ENCODE results near the gene TP53I11. TPM values are rescaled to one million over a fixed set of nuclear protein-coding genes. Genes with fewer than 3 reads are reported as not detected.

Gene TP53I11
- total and polyA plus RNA-seq, 2 donors (not counting 3 experiments of a cell fraction or from before 2014, with no cell fraction given): 31.5 to 79.4 TPM

DNA sequence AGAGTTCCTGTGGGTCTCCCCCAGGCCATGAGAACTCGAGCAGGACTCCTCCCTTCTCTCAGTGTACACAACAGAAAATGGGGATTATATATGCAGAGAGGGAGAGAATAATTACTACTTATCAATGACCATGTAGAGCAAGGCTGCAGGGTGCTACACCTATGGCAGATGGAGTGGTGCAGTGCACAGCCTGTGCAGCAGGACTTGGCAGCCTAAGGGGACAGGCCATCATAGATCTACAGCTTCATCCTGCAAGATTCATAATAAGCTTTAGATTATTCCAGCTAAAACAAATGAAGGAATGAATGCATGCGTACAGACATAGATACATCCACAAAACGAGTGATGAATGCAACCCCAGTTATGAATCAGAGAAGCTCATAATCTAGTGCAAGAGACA lies 8.4 kb upstream of the TP53I11 start:
- ChIA-PET CTCF (interaction anchor here (0.9 to 2.1 kb wide), 6 partner anchors 11 to 152 kb away, joined by 3 to 7 read pairs (median 4); no protein-coding TSS in a partner anchor), POLR2A (no interaction called here)
- Histone ChIP-seq H3K4me3 (replicated peaks in 1 of 3; ENCODE audit: insufficient read depth in 1 of 3, low read depth in 1 of 3, low read length in 3 of 3) (no peak overlapping the region), H3K4me2 (ENCODE audit: insufficient read depth, low read length) (no peak overlapping the region), H3K4me1 (ENCODE audit: control insufficient read depth, extremely low read depth, insufficient read depth, low read length) (peaks cover 16% of the 10 kb centered on the region), H3K9me1 (replicated peaks; ENCODE audit: control insufficient read depth, extremely low read depth, insufficient read depth, low read length) (no peaks in the 10 kb centered on the region), H3K79me2 (ENCODE audit: control insufficient read depth, insufficient read depth, low read length) (no peaks in the 10 kb centered on the region), H4K20me1 (replicated peaks; ENCODE audit: control insufficient read depth, extremely low read depth, insufficient read depth, low read length) (no peaks in the 10 kb centered on the region), H3K9ac (replicated peaks; ENCODE audit: extremely low read depth, insufficient read depth, low read length) (no peak overlapping the region), H2AFZ (ENCODE audit: low read depth, low read length) (no peak overlapping the region), H3K27ac (ENCODE audit: insufficient read depth, low read depth, low read length) (no peak overlapping the region), H3K36me3 (ENCODE audit: control insufficient read depth in 2 of 2, extremely low read depth in 1 of 2, insufficient read depth in 2 of 2, low read length in 2 of 2) (no peaks in the 10 kb centered on the region), H3K27me3 (ENCODE audit: control insufficient read depth in 2 of 2, insufficient read depth in 2 of 2, low read length in 2 of 2) (no peaks in the 10 kb centered on the region), H3K9me3 (replicated peaks; ENCODE audit: control insufficient read depth, insufficient read depth, low read length) (no peaks in the 10 kb centered on the region)
- FAIRE-seq: no peak
- intact Hi-C loops (cut with micrococcal nuclease) (loop anchor here (10.0 kb wide), 1 partner anchor 706 kb away; the partner anchor contains the start of gene CHST1), dilution Hi-C loops (cut with MboI; ENCODE audit: extremely low pct_ligation_motif_present, low sequenced_read_pairs) (no loop called here)
- no TSS peak for BruUV-seq (replicated peaks)
- no peak for DNase-seq (ENCODE audit: low read depth, low spot score)
- TF ChIP-seq MAX (IDR thresholded peaks at IDR 0.05; ENCODE audit: insufficient read depth, insufficient read length) (no peak), FOS (IDR thresholded peaks at IDR 0.05; ENCODE audit: borderline replicate concordance, insufficient read depth, low read length) (no peak), MYC (IDR thresholded peaks at IDR 0.05; ENCODE audit: low read depth, low read length) (no peak), POLR2AphosphoS5 (IDR thresholded peaks at IDR 0.05; ENCODE audit: insufficient read depth, low read depth, low read length) (no peak), EZH2 (IDR thresholded peaks at IDR 0.05; ENCODE audit: borderline replicate concordance, low read depth, low read length, severe bottlenecking) (no peak), POLR2A (IDR thresholded peaks at IDR 0.05; ENCODE audit: low read depth, low read length) (no peak), JUN (IDR thresholded peaks at IDR 0.05; ENCODE audit: borderline replicate concordance, insufficient read depth, insufficient read length, low read depth) (no peak), GATA2 (IDR thresholded peaks at IDR 0.05; ENCODE audit: insufficient read depth, insufficient read length, low read depth, low read length) (no peak)

All from endothelial cell of umbilical vein (primary cell).